Spleen (tissue), 7 donors: ENCODE measurements around the gene PITPNB.

Experiments used
- POLR2A ChIP-seq, 3 donors: fragments of 450-650 bp; IDR thresholded peaks; one replicate each; pipeline ENCODE4 v1.5.1; 2017; ENCODE audit warnings: antibody characterized with exemption in 3 of 3, mild to moderate bottlenecking in 1 of 3
- TF ChIP-seq, protein P1 (sequence below), 11 experiments: fragments of 200-600 bp in 7 of 11; fragments of 450-650 bp in 4 of 11; sonication (generic) in 4 of 11; IDR thresholded peaks in 8 of 11; conservative IDR thresholded peaks in 3 of 11; 1 replicate in 7 of 11; 2 replicates in 4 of 11; pipeline versions ENCODE4 v1.4.0 to v1.8.0; 2016 to 2021; ENCODE audit warnings: antibody characterized with exemption in 11 of 11, inconsistent platforms in 4 of 11, mild to moderate bottlenecking in 1 of 11
- donor health status: DM: no; HTN: no; CAD: no; lungs with moderate emphysema.
- donor health status: DM: no; HTN: no; CAD: no.
- donor health status: DM: no; HTN: no; CAD: no.

DNA sequence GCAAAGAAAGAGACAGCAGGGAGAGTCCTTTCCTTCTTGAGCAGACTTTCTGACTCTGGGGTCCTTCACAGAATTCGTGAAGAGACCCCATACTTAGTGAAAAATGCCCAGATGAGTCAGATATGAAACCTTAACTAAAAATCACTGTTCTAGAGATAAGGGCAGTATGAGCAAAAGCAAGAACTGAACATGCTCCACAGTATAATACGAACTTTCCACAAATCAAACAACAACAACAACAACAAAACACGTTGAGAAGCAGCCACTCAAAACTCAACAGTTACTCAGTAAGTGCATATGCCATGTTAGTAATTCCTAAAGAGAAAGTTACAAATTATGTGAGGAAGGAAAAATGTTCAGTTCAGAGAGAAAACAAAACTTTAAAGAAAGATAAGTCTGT is 44.3 kb downstream of the PITPNB start:
- TF ChIP-seq POLR2A (IDR thresholded peaks at IDR 0.05) = no peak
- TF ChIP-seq, protein P1, sequence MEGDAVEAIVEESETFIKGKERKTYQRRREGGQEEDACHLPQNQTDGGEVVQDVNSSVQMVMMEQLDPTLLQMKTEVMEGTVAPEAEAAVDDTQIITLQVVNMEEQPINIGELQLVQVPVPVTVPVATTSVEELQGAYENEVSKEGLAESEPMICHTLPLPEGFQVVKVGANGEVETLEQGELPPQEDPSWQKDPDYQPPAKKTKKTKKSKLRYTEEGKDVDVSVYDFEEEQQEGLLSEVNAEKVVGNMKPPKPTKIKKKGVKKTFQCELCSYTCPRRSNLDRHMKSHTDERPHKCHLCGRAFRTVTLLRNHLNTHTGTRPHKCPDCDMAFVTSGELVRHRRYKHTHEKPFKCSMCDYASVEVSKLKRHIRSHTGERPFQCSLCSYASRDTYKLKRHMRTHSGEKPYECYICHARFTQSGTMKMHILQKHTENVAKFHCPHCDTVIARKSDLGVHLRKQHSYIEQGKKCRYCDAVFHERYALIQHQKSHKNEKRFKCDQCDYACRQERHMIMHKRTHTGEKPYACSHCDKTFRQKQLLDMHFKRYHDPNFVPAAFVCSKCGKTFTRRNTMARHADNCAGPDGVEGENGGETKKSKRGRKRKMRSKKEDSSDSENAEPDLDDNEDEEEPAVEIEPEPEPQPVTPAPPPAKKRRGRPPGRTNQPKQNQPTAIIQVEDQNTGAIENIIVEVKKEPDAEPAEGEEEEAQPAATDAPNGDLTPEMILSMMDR (IDR thresholded peaks at IDR 0.05 in 8 of 11, conservative IDR thresholded peaks at IDR 0.05 in 3 of 11) = no peak
